IPS-20b (cell line): ENCODE measurements around the gene NPIPA1.
"Not testable (repeated sequence)": the region's sequence is repeated elsewhere in the genome, so short reads cannot be mapped to it uniquely, and the experiment has no call there.

Source experiments
- H3K27ac ChIP-seq: one replicate; pipeline ENCODE4 v1.5.1; 2013; ENCODE audit warnings: low read length
- H3K27me3 ChIP-seq: 2 replicates; pipeline ENCODE4 v1.6.1; 2013; ENCODE audit warnings: mild to moderate bottlenecking, low read length, inconsistent platforms; ENCODE audit not compliant: insufficient read depth
- H3K36me3 ChIP-seq: 2 replicates; pipeline ENCODE4 v1.6.1; 2013; ENCODE audit warnings: low read depth, mild to moderate bottlenecking, inconsistent platforms, low read length, moderate library complexity; ENCODE audit not compliant: insufficient read depth
- H3K4me1 ChIP-seq: 2 replicates; pipeline ENCODE4 v1.6.1; 2013; ENCODE audit warnings: mild to moderate bottlenecking, control low read depth, inconsistent platforms, low read length, moderate library complexity; ENCODE audit not compliant: insufficient read depth
- H3K4me3 ChIP-seq: 2 replicates; pipeline ENCODE4 v1.5.1; 2013; ENCODE audit warnings: mild to moderate bottlenecking, low read length, inconsistent platforms
- H3K9ac ChIP-seq: 2 replicates; pipeline ENCODE4 v1.6.1; 2013; ENCODE audit warnings: low read depth, mild to moderate bottlenecking, inconsistent platforms, low read length, moderate library complexity
- H3K9me3 ChIP-seq: 2 replicates; pipeline ENCODE4 v1.6.1; 2013; ENCODE audit warnings: mild to moderate bottlenecking, low read depth, low read length, inconsistent platforms; ENCODE audit not compliant: insufficient read depth

Gene NPIPA1

DNA sequence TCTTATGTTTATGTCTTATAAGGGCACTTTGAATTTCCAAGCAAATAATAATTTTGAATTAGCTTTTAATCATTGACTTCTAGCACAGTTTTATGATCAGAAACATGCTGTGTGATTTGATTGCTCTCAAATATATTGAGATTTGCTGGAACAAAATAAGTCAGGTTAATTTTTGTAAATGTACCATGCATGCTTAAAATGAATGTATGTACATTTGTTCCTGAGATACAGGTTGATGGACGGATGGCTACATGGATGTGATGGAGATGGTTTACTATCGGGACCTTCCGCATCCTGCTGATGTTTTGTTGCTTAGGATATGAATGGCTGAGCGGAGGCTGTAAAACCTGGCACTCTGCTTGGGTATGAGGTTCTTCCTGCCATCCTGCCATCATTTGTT lies at the start of gene NPIPA1:
TSS of gene NPIPA1 (plus strand) at position 301 of the 400 bp plus-strand sequence. CDS start at position 301, 0 bp downstream.
- H3K9ac ChIP-seq, H3K9me3 ChIP-seq, H3K27me3 ChIP-seq, H3K36me3 ChIP-seq, H3K4me3 ChIP-seq, H3K4me1 ChIP-seq, H3K27ac ChIP-seq: not testable (repeated sequence)

DNA sequence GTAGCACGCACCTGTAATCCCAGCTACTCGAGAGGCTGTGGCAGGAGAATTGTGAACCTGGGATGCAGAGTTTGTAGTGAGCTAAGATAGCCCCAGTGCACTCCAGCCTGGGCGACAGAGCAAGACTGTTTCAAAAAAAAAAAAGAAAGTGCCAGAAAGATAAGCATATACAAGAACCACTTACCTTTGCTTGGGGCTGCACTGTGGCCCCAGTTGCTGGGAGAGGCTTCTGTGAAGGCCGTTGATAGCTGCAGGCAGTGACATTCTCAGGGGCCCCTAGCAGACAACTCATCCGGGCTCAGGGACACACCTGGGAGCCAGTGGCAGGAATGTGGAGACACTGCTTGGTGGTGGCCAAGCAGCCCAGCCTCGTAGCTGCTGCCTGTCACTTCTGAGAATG lies 45.1 kb upstream of the NPIPA1 start:
- not testable (repeated sequence) for H3K4me3 ChIP-seq, H3K36me3 ChIP-seq, H3K9ac ChIP-seq, H3K9me3 ChIP-seq, H3K4me1 ChIP-seq, H3K27ac ChIP-seq, H3K27me3 ChIP-seq

DNA sequence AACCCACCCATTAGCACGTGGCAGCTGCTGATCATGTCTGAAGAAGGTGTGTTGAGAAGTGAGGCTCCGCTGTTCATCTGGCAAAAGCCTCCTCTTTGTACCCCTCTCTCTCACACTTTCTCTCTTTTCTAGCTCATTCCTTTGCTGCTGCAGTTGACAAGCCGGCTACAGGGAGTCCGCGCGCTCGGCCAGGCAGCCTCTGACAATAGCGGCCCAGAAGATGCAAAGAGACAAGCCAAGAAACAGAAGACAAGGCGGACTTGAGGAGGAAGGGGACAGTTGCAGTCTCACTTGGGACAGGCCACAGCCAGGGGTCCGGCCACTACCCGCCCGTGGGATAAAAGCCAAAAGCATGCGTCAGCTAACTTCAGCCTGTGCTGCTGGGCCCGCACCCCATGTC lies 41.9 kb upstream of the NPIPA1 start:
- not testable (repeated sequence) for H3K4me3 ChIP-seq, H3K4me1 ChIP-seq, H3K27ac ChIP-seq, H3K9me3 ChIP-seq, H3K36me3 ChIP-seq, H3K9ac ChIP-seq, H3K27me3 ChIP-seq

DNA sequence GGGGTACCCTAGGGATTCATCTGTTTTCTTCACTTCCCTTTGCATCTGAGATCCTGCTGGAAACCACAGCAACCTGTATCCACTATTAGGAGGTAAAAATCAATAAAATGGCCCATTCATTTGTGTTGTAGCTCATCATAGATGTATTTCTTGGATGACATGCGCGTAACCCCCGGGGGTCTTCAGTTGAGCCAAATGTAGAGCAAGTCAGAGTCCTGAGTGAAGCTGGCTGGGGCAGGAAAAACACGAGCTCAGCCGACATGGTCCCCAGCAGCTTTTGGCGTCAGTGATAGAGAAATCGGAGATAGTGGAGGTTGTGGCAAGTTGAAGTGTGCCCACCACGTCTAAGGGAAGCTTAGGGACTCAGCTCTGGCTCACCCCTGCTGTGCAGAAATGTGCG lies 41.2 kb upstream of the NPIPA1 start:
- H3K9me3 ChIP-seq, H3K9ac ChIP-seq, H3K36me3 ChIP-seq, H3K27me3 ChIP-seq, H3K4me3 ChIP-seq, H3K4me1 ChIP-seq, H3K27ac ChIP-seq: not testable (repeated sequence)

DNA sequence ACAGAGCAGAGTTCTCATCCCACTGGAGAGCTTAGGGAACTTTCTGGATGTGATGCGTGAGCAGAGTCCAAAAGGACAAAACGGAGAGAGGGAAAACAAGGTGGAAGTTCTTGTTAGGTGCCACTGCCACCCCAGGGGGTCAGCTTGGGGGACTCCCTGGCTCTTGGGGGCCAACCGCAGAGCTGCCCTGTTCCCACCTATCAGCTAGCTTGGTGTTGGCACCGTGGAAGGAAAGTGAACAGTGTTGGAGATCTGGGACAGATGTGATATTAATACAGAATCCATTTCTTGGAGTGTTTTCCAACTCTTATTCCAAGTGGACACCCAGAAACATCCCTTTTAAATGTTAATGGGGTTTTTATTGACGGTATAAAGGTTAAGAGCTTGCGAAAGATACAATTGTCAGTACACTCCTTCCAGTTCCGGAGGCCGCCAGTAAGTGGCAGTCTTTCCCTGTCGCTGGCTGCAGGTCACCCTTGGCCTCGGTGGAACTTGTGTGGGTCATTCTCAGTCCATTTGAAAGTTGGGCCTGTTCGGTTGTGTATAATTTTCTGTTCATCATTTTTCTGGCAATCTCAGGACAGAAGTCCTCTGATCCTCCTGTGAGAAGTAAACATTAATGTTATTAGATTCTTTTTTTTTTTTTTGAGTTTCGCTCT lies 40.1 kb upstream of the NPIPA1 start:
- not testable (repeated sequence) for H3K4me1 ChIP-seq, H3K36me3 ChIP-seq, H3K27me3 ChIP-seq, H3K9ac ChIP-seq, H3K9me3 ChIP-seq, H3K27ac ChIP-seq, H3K4me3 ChIP-seq

DNA sequence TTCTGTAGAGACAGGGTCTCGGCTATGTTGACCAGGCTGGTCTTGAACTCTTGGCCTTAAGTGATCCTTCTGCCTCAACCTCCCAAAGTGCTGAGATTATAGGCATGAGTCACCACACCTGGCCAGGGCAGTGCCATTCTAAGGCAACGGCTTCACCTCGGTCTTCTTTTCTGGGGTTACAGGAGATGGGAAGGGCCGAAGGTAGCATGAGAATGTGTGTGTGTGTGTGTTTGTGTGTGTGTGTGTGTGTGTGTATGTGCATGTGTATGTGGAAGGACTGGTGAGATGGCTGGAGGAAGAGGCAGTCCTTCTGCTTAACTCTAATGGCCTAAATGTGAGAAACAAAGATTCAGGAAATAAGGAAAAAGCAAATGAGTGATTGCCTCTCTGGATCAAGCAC lies 39.1 kb upstream of the NPIPA1 start:
- H3K36me3 ChIP-seq, H3K4me1 ChIP-seq, H3K9me3 ChIP-seq, H3K27me3 ChIP-seq, H3K27ac ChIP-seq, H3K4me3 ChIP-seq, H3K9ac ChIP-seq: not testable (repeated sequence)

DNA sequence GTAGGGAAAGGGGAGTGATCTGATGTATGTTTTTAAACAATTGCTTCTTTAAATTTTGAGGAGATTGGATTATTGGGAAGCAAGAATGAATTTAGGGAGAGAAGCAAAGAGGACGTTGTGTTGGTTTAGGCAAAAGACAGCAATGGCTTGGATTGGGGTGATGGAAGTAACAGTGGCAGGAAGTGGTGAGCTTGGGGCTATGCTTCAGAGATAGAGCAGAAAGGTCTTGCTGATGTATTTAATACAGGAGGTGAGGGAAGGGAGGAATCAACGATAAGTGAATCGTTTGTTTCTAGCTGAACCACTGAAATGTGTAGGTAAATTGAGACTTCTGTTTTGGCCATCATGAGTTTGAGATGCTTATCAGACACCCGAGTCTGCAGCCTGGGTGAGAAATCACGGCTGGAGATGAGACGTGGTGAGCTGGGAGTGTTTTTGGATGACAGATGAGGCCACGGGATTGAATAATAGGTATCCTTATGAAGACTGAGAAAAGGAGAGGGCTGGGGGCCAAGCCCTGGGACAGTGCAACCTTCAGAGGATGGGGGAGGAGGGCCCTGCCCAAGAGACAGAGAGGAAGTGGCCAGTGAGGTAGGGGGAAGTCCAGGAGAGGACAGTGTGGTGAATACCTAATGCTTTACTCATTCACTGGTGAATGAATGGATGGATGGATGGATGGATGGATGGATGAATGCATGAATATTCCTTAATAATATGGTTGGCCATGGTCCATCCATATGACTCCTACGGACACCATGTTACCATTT lies 33.9 kb upstream of the NPIPA1 start:
- not testable (repeated sequence) for H3K9me3 ChIP-seq, H3K9ac ChIP-seq, H3K4me3 ChIP-seq, H3K27me3 ChIP-seq, H3K4me1 ChIP-seq, H3K27ac ChIP-seq, H3K36me3 ChIP-seq

DNA sequence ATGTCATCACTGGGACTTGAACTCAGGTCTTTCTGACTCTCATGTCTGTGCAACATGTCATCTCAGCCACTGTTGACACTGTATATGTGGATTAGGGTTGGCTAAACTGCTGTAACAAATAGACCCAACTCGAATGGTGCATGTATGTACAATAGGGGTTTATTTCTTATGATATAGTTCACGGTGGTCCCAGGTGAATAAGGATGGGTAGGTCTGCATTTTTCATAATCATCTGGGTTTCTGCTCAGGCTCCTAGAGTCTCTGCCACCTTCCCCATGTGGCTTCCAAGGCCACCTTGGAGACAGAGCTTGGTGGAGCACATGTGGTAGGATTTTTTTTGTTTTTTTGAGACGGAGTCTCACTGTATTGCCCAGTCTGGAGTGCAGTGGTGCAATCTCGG lies 27.5 kb upstream of the NPIPA1 start:
- not testable (repeated sequence) for H3K9ac ChIP-seq, H3K27ac ChIP-seq, H3K9me3 ChIP-seq

DNA sequence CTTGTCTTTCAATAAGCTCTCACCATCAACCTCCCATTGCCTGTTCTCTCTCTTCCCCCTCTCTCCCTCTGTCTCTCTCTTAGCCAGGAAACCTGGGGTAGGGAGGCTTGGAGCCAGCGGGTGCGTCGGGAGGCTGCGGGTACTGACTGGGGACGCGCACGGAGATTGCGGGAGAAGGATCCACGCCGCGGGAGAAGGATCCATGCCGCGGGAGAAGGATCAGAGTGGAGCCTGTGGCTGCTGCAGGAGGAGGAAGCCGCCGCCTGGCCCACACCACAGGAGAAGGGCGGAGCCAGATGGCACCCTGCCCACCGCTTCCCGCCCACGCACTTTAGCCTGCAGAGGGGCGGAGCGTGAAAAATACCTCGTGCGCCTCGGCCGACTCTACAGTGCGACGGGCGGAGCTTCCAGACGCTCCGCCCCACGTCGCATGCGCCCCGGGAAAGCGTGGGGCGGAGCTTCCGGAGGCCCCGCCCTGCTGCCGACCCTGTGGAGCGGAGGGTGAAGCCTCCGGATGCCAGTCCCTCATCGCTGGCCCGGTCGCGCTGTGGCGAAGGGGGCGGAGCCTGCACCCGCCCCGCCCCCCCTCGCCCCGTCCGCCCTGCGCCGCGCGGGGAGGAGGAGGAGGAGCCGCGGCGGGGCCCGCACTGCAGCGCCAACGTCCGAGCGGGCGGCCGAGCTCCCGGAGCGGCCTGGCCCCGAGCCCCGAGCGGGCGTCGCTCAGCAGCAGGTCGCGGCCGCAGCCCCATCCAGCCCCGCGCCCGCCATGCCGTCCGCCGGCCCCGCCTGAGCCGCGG lies 26.2 kb upstream of the NPIPA1 start:
- not testable (repeated sequence) for H3K27me3 ChIP-seq, H3K9me3 ChIP-seq, H3K9ac ChIP-seq, H3K4me3 ChIP-seq, H3K4me1 ChIP-seq, H3K36me3 ChIP-seq, H3K27ac ChIP-seq

More for the DNA sequence above, 27.5 kb upstream of the NPIPA1 start:
- H3K4me1 ChIP-seq, H3K27me3 ChIP-seq, H3K4me3 ChIP-seq, H3K36me3 ChIP-seq: not testable (repeated sequence)

DNA sequence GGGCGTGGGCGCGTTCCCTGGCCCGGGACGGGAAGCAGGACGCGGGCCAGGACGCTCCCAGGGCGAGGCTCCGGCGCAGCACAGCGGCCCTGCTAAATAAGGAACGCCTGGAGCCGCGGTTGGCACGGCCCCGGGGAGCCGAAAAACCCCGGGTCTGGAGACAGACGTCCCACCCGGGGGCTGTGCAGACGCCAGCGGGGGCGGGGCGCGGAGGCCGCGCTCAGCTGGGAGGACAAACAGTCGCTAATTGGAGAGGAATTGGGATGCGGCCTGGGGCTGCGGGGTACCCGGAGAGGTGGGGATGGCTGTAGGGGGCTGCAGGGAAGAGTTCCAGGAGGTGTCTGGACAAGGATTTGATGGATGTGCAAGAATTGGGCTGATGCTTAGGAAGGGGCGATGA lies 25.3 kb upstream of the NPIPA1 start:
- H3K27ac ChIP-seq, H3K9ac ChIP-seq, H3K4me3 ChIP-seq, H3K9me3 ChIP-seq, H3K36me3 ChIP-seq, H3K27me3 ChIP-seq, H3K4me1 ChIP-seq: not testable (repeated sequence)

DNA sequence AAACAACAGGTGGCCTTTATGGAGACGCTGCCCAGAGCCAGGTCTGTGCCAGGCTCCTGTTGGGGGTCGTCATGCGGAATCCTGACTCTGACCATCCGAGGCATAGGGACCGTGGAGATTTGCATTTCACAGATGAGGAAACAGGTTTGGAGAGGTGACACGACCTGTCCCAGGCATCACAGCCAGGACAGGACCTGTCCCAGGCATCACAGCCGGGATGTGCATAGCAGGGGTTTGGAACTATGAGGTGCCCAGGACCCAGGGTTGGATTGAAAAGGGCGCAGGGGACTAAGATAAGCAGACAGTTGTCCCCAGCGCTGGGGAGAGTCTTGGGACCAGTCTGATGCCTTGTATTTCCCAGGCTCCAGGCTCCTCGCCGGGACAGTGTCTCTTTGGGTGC lies 24.7 kb upstream of the NPIPA1 start:
- not testable (repeated sequence) for H3K9ac ChIP-seq, H3K27ac ChIP-seq, H3K4me3 ChIP-seq, H3K36me3 ChIP-seq, H3K9me3 ChIP-seq, H3K4me1 ChIP-seq, H3K27me3 ChIP-seq

DNA sequence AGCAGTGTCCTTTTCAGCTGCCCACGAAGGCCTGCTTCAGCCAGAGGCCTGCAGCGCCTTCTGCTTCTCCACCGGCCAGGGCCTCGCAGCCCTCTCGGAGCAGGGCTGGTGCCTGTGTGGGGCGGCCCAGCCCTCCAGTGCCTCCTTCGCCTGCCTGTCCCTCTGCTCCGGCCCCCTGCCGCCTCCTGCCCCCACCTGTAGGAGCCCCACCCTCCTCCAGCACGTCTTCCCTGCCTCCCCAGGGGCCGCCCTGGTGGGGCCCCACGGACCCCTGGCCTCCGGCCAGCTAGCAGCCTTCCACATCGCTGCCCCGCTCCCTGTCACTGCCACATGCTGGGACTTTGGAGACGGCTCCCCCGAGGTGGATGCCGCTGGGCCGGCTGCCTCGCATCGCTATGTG lies 18.7 kb upstream of the NPIPA1 start:
- not testable (repeated sequence) for H3K36me3 ChIP-seq, H3K27me3 ChIP-seq, H3K9ac ChIP-seq, H3K27ac ChIP-seq, H3K4me3 ChIP-seq, H3K9me3 ChIP-seq, H3K4me1 ChIP-seq
